GM19193 (cell line): ENCODE measurements around the gene ATP12A.

Experiments
- POLR2A ChIP-seq: IDR thresholded peaks from 4 replicates; pipeline ENCODE4 v1.6.1; 2011; ENCODE audit not compliant: insufficient read depth, insufficient read length; ENCODE audit errors: extremely low read depth

Gene ATP12A

DNA sequence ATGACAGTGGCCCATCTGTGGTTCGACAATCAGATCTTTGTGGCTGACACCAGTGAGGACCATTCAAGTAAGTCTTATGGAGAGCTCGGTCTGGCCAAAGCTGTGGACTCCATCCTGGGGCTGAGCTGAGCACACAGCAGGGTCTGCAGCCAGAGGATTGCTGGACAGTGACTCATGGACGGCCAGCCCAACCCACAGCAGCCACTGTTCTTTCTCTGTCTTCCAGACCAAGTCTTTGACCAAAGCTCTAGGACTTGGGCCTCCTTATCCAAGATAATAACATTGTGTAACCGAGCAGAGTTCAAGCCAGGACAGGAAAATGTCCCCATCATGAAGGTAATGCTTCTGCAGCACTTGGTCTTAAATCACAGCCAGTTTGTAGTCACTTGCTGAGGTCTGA, 12.4 kb downstream of the ATP12A start:
- no peak for TF ChIP-seq POLR2A

DNA sequence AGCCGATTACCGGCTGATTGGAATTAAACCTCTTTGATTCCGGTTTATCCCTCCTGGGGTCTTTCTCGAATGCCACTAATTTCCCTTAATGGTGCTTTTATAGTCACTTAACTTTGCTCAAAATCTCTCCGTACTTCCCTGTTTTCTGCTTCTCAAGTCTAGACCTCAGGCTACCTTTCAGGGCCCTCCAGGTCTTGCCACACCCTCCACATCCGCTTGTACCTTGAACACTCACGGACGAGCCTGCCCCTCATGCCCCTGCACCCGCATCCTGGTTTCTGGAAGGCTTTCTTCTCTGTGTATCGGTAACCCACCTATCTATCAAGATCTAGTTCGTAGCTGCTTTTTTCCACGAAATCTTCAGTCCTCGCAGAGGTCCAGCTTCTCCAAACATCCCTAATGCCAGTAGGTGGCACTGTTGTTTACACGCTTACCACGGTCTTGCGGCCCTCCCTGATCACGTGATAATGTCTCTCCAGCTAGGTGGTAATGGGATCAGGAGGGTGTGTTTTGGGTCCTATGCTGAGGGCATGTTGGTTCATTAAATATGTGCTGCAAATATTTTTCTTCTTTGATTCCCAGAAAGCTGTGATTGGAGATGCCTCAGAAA, 13.8 kb downstream of the ATP12A start:
- TF ChIP-seq POLR2A: no peak

- no peak for TF ChIP-seq POLR2A
Observed at GRCh38 chr13:24694907-24695306, 14.7 kb downstream of the ATP12A start.

DNA sequence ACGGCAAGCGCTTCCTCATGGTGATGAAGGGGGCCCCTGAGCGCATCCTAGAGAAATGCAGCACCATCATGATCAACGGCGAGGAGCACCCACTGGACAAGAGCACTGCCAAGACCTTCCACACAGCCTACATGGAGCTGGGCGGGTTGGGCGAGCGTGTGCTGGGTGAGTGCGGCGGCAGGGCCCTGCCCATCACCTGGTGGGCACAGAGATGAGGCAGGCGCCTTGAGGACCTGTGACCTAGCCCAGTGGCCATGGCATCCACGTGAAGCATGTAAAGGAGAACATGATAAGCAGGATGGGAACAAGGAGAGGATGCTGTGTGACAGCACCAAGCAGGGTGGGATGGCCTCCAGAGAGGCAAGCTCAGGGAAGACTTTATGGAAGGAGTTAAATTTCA, 18.5 kb downstream of the ATP12A start:
- TF ChIP-seq POLR2A: no peak

DNA sequence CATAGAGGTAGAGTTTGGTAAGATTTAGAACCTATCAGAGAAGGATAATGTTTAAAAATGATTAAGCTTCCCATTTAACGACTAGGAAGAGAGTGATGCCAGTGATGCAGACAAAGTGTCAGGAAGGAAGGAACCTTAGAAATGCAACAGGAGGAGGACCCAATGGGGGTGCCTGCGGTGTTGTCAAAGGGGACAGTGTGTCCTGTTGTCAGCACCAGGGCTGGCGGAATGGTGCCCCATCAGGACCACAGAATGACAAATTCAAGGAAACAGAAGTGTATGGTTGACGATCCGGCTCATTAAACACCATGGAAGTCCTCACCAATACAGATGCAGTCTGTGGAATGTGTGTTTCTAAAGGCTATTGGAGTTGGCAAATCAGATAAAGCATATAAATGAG, 19.3 kb downstream of the ATP12A start:
- TF ChIP-seq POLR2A: no peak

DNA sequence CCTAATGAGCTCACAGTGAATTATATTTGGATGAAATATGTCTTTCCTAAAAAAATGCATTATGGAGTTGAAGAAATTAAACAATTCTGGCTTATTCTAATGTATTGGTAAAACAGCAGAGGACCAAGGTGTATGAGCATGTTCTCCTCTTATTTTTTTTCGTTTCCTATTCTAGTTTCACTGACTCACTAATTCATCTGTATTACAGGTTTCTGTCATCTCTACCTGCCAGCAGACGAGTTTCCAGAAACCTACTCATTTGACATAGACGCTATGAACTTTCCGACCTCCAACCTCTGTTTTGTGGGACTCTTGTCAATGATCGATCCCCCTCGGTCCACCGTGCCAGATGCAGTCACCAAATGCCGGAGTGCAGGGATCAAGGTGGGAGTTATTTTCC, 20.3 kb downstream of the ATP12A start:
- TF ChIP-seq POLR2A: no peak

DNA sequence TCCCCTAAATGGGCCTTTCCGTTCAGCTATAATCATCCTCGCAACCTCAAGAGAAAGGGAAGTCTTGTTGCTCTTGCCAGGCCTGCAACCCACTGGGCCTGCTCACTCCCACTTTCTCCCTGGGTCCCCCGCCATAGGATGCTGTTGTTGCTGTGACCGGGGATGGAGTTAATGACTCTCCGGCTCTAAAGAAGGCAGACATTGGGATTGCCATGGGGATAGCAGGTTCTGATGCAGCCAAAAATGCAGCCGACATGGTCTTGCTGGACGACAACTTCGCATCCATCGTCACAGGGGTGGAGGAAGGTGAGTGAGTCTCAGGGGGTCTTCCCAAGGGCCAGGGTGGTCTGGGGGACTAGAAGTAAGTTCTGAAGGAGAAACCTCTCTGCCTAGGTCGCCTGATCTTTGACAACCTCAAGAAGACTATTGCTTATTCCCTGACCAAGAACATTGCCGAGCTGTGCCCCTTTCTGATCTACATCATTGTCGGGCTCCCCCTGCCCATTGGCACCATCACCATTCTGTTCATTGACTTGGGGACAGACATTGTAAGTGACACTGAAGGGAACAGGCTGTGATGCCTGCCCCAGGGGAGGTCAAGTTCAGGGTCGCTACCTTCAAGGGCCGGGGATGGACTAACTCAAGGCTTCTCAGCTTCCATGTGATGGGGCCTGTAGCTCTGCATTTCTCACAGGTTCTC, 26.8 kb downstream of the ATP12A start:
- no peak for TF ChIP-seq POLR2A

- TF ChIP-seq POLR2A: no peak
Observed at GRCh38 chr13:24709186-24709913, 29.1 kb downstream of the ATP12A start.

GRCh38 chr13:24713022-24713421, 32.8 kb downstream of the ATP12A start:
- TF ChIP-seq POLR2A: no peak

- no peak for TF ChIP-seq POLR2A
Observed at GRCh38 chr13:24716011-24716410, 35.8 kb downstream of the ATP12A start.

DNA sequence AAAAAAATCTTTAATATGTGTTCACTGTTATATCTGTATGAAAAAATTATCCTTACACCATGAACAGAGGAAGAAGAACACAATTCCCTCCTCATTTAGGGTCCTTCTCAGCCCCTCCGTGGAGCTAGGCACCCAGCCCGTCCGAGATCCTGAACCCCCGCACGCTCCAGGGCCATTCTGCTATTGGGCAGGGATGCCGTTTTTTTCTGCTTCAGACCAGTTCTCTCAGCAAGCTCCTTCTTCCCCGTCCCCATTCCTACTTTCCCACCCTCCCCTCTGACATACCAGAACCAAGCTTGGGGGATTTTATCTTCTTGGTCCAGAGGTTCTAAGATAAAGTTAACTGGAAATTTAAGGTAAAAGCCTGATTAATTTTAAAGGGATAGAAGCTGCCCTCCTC, 36.2 kb downstream of the ATP12A start:
- TF ChIP-seq POLR2A: no peak

DNA sequence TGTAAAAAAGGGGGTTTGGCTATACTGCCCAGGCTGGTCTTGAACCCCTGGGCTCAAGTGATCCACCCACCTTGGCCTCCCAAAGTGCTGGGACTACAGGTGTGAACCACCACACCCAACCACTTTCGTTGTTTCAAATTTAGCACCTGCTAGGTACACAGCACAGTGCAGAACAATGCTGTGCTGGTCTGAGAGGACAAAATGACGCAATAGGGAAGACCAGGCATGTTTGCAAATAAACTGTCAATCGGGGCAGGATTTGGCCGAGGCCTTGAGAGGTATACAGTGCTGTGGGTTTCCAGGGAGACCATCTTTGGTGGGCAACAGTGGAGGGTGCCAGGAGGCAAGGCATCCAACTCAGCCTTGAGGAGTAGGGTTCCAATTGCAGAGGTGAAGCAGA, 37.0 kb downstream of the ATP12A start:
- no peak for TF ChIP-seq POLR2A

GRCh38 chr13:24718192-24718965, 38.2 kb downstream of the ATP12A start:
- no peak for TF ChIP-seq POLR2A

GRCh38 chr13:24719139-24719538, 38.9 kb downstream of the ATP12A start:
- TF ChIP-seq POLR2A: no peak

- no peak for TF ChIP-seq POLR2A
Observed at GRCh38 chr13:24723206-24723605, 43.0 kb downstream of the ATP12A start.

- TF ChIP-seq POLR2A: no peak
Observed at GRCh38 chr13:24724714-24725113, 44.5 kb downstream of the ATP12A start.

DNA sequence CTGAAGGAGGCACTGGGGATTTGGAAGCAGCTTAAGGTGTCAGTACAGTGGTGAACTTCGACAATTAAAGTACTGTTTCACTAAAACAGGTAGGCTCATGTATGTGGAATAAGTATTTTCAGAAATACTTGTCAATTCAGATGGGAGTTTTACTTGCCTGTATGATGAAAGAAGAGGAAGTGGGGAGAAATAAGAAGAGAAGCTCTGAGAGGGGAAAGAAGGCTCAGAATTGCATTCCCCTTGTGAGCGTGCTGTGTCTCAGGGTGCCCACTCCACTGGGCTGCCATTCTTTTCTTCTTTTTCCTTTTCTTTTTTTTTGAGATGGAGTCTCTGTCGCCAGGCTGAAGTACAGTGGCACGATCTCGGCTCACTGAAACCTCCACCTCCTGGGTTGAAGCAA, 45.2 kb downstream of the ATP12A start:
- TF ChIP-seq POLR2A: no peak
